Kidney capillary endothelial cell (primary cell): Measurements from ENCODE around the gene PYCR2.

ENCODE experiments used
- DNase-seq: peaks from one replicate; pipeline ENCODE4 v3.0.0-alpha.2; 2018; ENCODE audit warnings: low spot score

Gene PYCR2

GRCh38 chr1:225876900-225877510 lies 47.0 kb downstream of the PYCR2 start:
- no peak for DNase-seq

DNA sequence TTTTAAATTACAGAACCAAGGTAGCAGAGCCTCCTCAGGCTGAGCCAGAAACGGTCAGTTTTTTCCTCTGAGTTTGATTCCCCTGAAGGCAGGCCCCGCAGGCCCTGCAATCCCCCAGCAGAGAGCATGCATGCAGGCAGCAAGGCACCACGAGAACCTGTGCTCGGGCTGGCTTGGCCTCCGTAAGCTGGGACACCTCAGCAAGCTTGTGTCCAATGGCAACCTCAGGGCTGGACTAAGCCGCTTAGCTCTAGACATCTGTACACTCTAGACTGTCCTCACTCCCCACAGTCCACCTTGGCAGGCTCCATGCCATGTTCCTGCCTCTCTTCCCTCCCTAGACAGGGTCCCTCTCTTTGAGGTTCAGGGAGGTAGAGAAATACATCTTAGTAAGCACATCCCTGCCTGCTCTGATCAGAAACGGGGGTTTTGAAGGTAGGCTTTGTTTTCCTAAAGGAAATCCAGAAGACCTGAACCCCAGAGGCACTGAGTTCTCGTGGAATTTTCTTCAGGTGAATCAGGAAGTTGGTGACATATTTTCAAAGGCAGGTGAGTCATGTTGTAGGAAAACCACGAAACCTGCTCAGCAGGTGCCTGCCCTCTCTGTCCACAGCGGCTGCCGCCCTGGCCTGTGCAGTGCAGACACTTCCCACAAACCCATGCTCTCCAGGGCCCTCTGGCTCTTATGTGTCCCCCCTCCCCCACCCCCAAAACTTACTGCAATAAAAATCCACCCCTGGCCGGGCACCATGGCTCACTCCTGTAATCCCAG lies 48.8 kb downstream of the PYCR2 start:
- DNase-seq: no peak

GRCh38 chr1:225874431-225874830 lies 49.6 kb downstream of the PYCR2 start:
- no peak for DNase-seq

- DNase-seq: no peak
Observed at GRCh38 chr1:225873281-225873850, 50.7 kb downstream of the PYCR2 start.

DNA sequence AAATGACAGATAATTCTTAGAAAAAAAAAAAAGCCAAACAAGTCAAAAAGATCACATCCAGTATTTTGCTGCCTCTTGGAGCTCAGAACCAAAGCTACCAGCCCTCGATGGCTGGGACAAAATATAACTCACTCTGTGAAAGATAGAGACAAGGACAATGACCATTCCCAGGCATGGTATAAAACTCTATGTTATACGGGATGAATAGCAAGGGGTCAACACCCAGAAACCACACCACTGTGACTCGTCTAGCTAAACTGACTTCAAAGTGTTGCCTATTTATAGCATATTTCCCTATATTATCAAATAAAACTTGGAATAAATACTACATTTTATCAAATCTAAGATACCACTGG lies 52.0 kb downstream of the PYCR2 start:
- no peak for DNase-seq

- DNase-seq: no peak
Observed at GRCh38 chr1:225871359-225872074, 52.5 kb downstream of the PYCR2 start.

DNA sequence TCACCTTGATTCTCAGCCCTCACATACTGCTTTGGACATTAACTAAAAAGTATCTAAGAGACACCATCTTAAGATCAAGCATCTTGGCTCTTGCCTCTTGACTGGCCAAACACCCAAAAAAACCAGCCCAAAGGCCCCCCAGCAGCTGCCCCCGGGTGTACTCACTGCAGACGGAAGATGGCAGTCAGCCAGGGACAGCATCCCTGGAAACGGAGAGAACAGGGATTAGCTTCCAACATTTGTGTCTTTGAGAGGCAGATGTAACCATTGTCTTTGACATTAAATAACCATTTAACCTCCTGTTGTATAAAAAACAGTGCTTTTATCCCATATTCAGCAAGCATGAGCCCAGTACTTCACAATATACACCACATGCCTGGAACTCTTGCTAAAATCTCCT lies 53.1 kb downstream of the PYCR2 start:
- no peak for DNase-seq
